Natural killer cell (primary cell): ENCODE measurements around the gene COLQ. TPM values are rescaled to one million over a fixed set of nuclear protein-coding genes. Genes with fewer than 3 reads are reported as not detected.

Experiments used
- ATAC-seq, 3 donors: fragments of 150-1000 bp in 2 of 3; fragments of 200-7000 bp in 1 of 3; cut with Tn5 transposase; 1 replicate in 1 of 3; 2 replicates in 2 of 3; pipeline ENCODE4 v1.10.0; 2021; ENCODE audit warnings: mild to moderate bottlenecking in 2 of 3, moderate library complexity in 2 of 3
- DNase-seq, 2 donors: peaks; one replicate each; pipeline versions ENCODE4 v3.0.0 to v3.0.0-alpha.2; 2013 to 2021; ENCODE audit warnings: mixed read lengths in 1 of 2
- H3K27ac ChIP-seq: one replicate; pipeline ENCODE4 v1.5.1; 2013; ENCODE audit warnings: mild to moderate bottlenecking, low read length
- H3K27me3 ChIP-seq: one replicate; pipeline ENCODE4 v1.6.1; 2013; ENCODE audit warnings: low read length; ENCODE audit not compliant: control insufficient read depth, insufficient read depth
- H3K36me3 ChIP-seq: one replicate; pipeline ENCODE4 v1.6.1; 2013; ENCODE audit warnings: low read length; ENCODE audit not compliant: control insufficient read depth, insufficient read depth
- H3K4me1 ChIP-seq: one replicate; pipeline ENCODE4 v1.6.1; 2013; ENCODE audit warnings: low read length; ENCODE audit not compliant: control insufficient read depth, insufficient read depth
- H3K4me3 ChIP-seq: one replicate; pipeline ENCODE4 v1.5.1; 2013; ENCODE audit warnings: low read length
- H3K9me3 ChIP-seq: one replicate; pipeline ENCODE4 v1.6.1; 2013; ENCODE audit warnings: low read length; ENCODE audit not compliant: control insufficient read depth, insufficient read depth
- H3K27ac Mint-ChIP-seq, 2 donors: one replicate each; pipeline ENCODE4 v1.8.0; 2022; ENCODE audit warnings: mild to moderate bottlenecking in 2 of 2, mixed read lengths in 2 of 2, moderate library complexity in 1 of 2
- H3K27me3 Mint-ChIP-seq, 2 donors: one replicate each; pipeline ENCODE4 v1.8.0; 2022; ENCODE audit warnings: low read depth in 2 of 2, mixed read lengths in 2 of 2
- H3K36me3 Mint-ChIP-seq: one replicate; pipeline ENCODE4 v1.8.0; 2022; ENCODE audit warnings: mixed read lengths
- H3K4me1 Mint-ChIP-seq, 2 donors: one replicate each; pipeline ENCODE4 v1.8.0; 2022; ENCODE audit warnings: mixed read lengths in 2 of 2
- H3K4me3 Mint-ChIP-seq: one replicate; pipeline ENCODE4 v1.8.0; 2022; ENCODE audit warnings: mild to moderate bottlenecking, moderate library complexity, mixed read lengths
- H3K9me3 Mint-ChIP-seq, 2 donors: one replicate each; pipeline ENCODE4 v1.8.0; 2022; ENCODE audit warnings: mixed read lengths in 2 of 2
- WGBS: methylation state at CpG from one replicate; pipeline ENCODE4 v1.1.7; 2013; ENCODE audit warnings: missing lambda C conversion rate; ENCODE audit not compliant: insufficient coverage; 5-methylcytosine and 5-hydroxymethylcytosine counted together
- intact Hi-C: fragments of 100-400 bp; cut with micrococcal nuclease; formaldehyde crosslinking; loops from one replicate; pipeline ENCODE4 v1.14.2; 2022
- total RNA-seq, 4 donors: library from RNA; stranded (reverse); fragments of 120-200 nt in 1 of 4; gene quantifications; one replicate each; pipeline versions ENCODE4 v1.2.3 to v1.2.4, GENCODE V29; 2013 to 2022
- TF ChIP-seq, protein P1 (sequence below): fragments of 200-600 bp; IDR thresholded peaks from one replicate; pipeline ENCODE4 v1.8.0; 2022; ENCODE audit warnings: antibody characterized with exemption

Gene COLQ
- total RNA-seq, 3 donors from 2014 or later (not counting 1 experiment from before 2014, with no cell fraction given) = 37.7 to 60.7 (median 55.8) TPM

DNA sequence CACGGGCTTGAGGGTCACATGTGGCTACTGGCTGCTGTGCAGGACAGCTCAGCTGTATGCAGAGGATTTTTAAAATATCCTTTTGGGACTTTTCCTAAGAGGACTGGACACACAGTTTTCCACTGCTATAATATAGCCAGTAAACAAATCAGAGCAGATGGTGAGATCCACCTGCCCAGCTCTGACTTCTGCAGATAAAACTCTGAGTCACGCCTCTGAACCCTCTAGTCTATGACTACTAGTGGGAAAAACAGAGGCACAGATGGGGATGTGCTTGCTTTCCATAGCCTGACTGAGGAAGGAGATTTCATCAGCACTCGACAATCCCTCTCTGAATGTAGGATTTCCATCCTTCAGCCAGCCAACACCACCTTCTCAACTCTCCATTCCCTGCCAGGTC lies 45.1 kb downstream of the COLQ start:
- no peaks in the 10 kb centered on the region for H3K27me3 Mint-ChIP-seq
- TF ChIP-seq, protein P1, sequence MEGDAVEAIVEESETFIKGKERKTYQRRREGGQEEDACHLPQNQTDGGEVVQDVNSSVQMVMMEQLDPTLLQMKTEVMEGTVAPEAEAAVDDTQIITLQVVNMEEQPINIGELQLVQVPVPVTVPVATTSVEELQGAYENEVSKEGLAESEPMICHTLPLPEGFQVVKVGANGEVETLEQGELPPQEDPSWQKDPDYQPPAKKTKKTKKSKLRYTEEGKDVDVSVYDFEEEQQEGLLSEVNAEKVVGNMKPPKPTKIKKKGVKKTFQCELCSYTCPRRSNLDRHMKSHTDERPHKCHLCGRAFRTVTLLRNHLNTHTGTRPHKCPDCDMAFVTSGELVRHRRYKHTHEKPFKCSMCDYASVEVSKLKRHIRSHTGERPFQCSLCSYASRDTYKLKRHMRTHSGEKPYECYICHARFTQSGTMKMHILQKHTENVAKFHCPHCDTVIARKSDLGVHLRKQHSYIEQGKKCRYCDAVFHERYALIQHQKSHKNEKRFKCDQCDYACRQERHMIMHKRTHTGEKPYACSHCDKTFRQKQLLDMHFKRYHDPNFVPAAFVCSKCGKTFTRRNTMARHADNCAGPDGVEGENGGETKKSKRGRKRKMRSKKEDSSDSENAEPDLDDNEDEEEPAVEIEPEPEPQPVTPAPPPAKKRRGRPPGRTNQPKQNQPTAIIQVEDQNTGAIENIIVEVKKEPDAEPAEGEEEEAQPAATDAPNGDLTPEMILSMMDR = no peak
- H3K36me3 Mint-ChIP-seq = no peaks in the 10 kb centered on the region
- DNase-seq = no peak
- H3K4me3 Mint-ChIP-seq = no peak overlapping the region
- no peaks in the 10 kb centered on the region for H3K9me3 ChIP-seq
- 90% methylated on average over 3 of the region's 3 CpGs for WGBS
- no peak for ATAC-seq
- H3K36me3 ChIP-seq = peaks cover 3% of the 10 kb centered on the region
- no peaks in the 10 kb centered on the region for H3K9me3 Mint-ChIP-seq
- H3K4me3 ChIP-seq = no peak overlapping the region
- no peak overlapping the region for H3K27ac Mint-ChIP-seq
- peaks cover 2% of the 10 kb centered on the region for H3K4me1 ChIP-seq
- intact Hi-C loops = no loop called here
- H3K4me1 Mint-ChIP-seq = peaks cover 10 to 16% of the 10 kb centered on the region in 2 donors
- H3K27ac ChIP-seq = no peak overlapping the region
- no peaks in the 10 kb centered on the region for H3K27me3 ChIP-seq

DNA sequence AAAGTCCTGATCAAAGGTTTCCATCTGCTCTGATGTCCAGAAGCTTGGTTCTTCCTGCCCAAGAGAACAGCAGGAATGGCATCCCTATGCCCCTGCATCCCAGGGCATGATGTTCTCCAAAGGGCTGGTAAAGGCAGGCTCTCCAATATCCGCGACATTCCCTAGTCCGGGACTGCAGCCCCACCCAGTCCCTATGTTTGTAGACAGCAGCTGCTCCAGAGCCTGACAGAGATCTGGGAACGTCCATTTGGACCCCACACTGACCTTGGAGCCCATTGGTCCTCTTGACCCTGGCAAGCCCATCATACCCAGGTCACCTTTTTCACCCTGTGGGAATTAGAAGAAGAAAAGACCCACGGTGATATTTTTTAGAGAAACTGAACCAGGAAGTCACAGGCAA lies 46.3 kb downstream of the COLQ start:
- Mint-ChIP-seq H3K4me1 (peaks cover 13 to 14% of the 10 kb centered on the region in 2 donors), H3K27ac (no peak overlapping the region), H3K36me3 (no peaks in the 10 kb centered on the region), H3K9me3 (no peaks in the 10 kb centered on the region), H3K4me3 (no peak overlapping the region), H3K27me3 (no peaks in the 10 kb centered on the region)
- no peaks in the 10 kb centered on the region for H3K27me3 ChIP-seq
- H3K4me3 ChIP-seq = no peak overlapping the region
- ATAC-seq (no peak), DNase-seq (no peak)
- peaks cover 2% of the 10 kb centered on the region for H3K4me1 ChIP-seq
- H3K9me3 ChIP-seq = no peaks in the 10 kb centered on the region
- intact Hi-C loops = no loop called here
- H3K27ac ChIP-seq = no peak overlapping the region
- TF ChIP-seq, protein P1 = no peak
- peaks cover 3% of the 10 kb centered on the region for H3K36me3 ChIP-seq
- 81% methylated on average over 5 of the region's 5 CpGs for WGBS

DNA sequence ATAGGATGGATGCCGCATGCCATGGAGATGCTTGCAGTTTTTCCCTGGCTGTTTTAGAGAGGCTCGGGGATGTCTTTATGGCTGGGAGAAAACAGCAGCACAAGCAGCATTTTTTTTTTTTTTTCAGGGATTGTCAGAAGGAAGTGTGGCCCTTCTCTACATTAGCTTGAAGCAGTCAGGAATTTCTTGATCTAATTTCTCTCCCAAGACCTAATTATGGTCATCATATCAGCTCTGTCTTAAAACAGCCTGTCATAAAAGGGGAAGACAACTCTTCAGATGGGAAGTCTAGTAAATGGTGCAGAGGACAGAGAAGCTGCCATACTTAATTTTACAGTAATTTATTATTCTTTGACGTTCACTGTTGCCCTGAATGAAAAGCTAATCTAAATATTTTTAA lies 49.6 kb downstream of the COLQ start:
- Mint-ChIP-seq H3K9me3 (no peaks in the 10 kb centered on the region), H3K4me1 (peaks cover 25% of the 10 kb centered on the region in 2 donors), H3K27me3 (no peaks in the 10 kb centered on the region), H3K4me3 (no peak overlapping the region), H3K36me3 (no peaks in the 10 kb centered on the region), H3K27ac (no peak overlapping the region)
- H3K27ac ChIP-seq = no peak overlapping the region
- ATAC-seq (no peak), DNase-seq (no peak)
- H3K4me1 ChIP-seq = peaks cover 21% of the 10 kb centered on the region
- no peaks in the 10 kb centered on the region for H3K27me3 ChIP-seq
- no peak overlapping the region for H3K4me3 ChIP-seq
- H3K9me3 ChIP-seq = no peaks in the 10 kb centered on the region
- intact Hi-C loops = no loop called here
- TF ChIP-seq, protein P1 = no peak
- WGBS = 100% methylated on average over 2 of the region's 3 CpGs
- peaks cover 3% of the 10 kb centered on the region for H3K36me3 ChIP-seq

DNA sequence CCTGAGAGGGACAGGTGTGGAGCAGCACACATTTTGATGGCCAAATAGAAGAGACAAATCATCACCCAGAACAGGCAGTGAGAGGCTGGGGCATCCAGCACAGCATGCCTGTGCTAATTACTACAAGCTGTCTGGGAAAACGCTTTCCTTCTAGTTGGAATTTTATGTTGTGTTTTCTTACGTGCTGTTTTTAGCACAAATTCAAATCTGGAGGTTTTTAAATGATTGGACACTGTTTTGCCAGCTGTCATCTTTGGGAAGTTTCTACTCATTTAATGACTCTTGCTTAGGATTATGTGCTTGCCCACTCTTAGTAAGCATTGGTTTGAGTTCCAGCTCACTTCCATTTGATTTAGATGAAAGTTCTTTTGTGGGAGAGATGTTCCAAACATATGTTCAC lies 50.7 kb downstream of the COLQ start:
- H3K27ac Mint-ChIP-seq = peak overlapping the region in 1 of 2 donors; percentile 20
- no peaks in the 10 kb centered on the region for H3K27me3 Mint-ChIP-seq
- peaks cover 30% of the 10 kb centered on the region for H3K4me1 ChIP-seq
- no peaks in the 10 kb centered on the region for H3K27me3 ChIP-seq
- peaks cover 35% of the 10 kb centered on the region in 2 donors for H3K4me1 Mint-ChIP-seq
- TF ChIP-seq, protein P1 = no peak
- H3K36me3 Mint-ChIP-seq = no peaks in the 10 kb centered on the region
- H3K36me3 ChIP-seq = peaks cover 3% of the 10 kb centered on the region
- H3K27ac ChIP-seq = no peak overlapping the region
- H3K9me3 Mint-ChIP-seq = no peaks in the 10 kb centered on the region
- H3K9me3 ChIP-seq = no peaks in the 10 kb centered on the region
- intact Hi-C loops = no loop called here
- WGBS = 91% methylated on average over 2 of the region's 2 CpGs
- no peak overlapping the region for H3K4me3 Mint-ChIP-seq
- ATAC-seq (no peak), DNase-seq (no peak)
- H3K4me3 ChIP-seq = no peak overlapping the region
